HepG2 (cell line): Measurements from ENCODE around the gene WAS.

Experiments
- CBX2 ChIP-seq, 2 experiments: fragments of 200-600 bp in 1 of 2; sonication (generic); formaldehyde crosslinking in 1 of 2; IDR thresholded peaks; 2 replicates each; pipeline versions ENCODE4 v1.7.0 to v1.8.1; 2018 to 2022; ENCODE audit warnings: low read depth in 2 of 2, low read length in 1 of 2, mild to moderate bottlenecking in 1 of 2, missing genetic modification reagents in 1 of 2
- GTF2F1 ChIP-seq: fragments of 150-350 bp; IDR thresholded peaks from 2 replicates; pipeline ENCODE4 v1.6.1; 2014; ENCODE audit warnings: low read length
- PRDM15 ChIP-seq: sonication (generic); formaldehyde crosslinking; IDR thresholded peaks from 2 replicates; pipeline ENCODE4 v1.4.0; 2020; ENCODE audit warnings: missing genetic modification reagents
- SMARCC2 ChIP-seq: fragments of 450-650 bp; IDR thresholded peaks from 2 replicates; pipeline ENCODE4 v1.6.1; 2017; ENCODE audit warnings: antibody characterized with exemption, mild to moderate bottlenecking
- ZBTB7A ChIP-seq: sonication (generic); formaldehyde crosslinking; IDR thresholded peaks from 2 replicates; pipeline ENCODE4 v1.8.0; 2022; ENCODE audit warnings: mild to moderate bottlenecking, missing genetic modification reagents
- TF ChIP-seq, protein P1 (sequence below): sonication (generic); formaldehyde crosslinking; IDR thresholded peaks from 2 replicates; pipeline ENCODE4 v1.5.1; 2020; ENCODE audit warnings: mild to moderate bottlenecking, missing genetic modification reagents

- no peak for TF ChIP-seq PRDM15 (CRISPR knock-in tag)
- no peak for TF ChIP-seq ZBTB7A (CRISPR knock-in tag)
- TF ChIP-seq CBX2 (IDR thresholded peaks at IDR 0.05; ENCODE audit: low read depth, low read length) = no peak
- no peak for TF ChIP-seq CBX2 (CRISPR knock-in tag; IDR thresholded peaks at IDR 0.05; ENCODE audit: low read depth)
- TF ChIP-seq GTF2F1 = no peak
- no peak for TF ChIP-seq SMARCC2
- TF ChIP-seq, protein P1, sequence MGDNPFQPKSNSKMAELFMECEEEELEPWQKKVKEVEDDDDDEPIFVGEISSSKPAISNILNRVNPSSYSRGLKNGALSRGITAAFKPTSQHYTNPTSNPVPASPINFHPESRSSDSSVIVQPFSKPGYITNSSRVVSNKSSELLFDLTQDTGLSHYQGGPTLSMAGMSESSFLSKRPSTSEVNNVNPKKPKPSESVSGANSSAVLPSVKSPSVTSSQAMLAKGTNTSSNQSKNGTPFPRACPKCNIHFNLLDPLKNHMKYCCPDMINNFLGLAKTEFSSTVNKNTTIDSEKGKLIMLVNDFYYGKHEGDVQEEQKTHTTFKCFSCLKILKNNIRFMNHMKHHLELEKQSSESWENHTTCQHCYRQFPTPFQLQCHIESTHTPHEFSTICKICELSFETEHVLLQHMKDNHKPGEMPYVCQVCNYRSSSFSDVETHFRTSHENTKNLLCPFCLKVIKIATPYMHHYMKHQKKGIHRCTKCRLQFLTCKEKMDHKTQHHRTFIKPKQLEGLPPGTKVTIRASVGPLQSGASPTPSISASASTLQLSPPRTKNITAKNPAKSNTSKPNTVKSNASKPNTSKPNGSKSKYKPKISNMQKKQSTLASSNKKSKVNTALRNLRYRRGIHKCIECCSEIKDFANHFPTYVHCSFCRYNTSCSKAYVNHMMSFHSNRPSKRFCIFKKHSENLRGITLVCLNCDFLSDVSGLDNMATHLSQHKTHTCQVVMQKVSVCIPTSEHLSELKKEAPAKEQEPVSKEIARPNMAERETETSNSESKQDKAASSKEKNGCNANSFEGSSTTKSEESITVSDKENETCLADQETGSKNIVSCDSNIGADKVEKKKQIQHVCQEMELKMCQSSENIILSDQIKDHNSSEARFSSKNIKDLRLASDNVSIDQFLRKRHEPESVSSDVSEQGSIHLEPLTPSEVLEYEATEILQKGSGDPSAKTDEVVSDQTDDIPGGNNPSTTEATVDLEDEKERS (CRISPR knock-in tag) = no peak
These were observed 31.5 kb downstream of the WAS start for GRCh38 chrX:48715072-48715471.
